ENCODE results near the gene MTERF4.

The MTERF4 gene

DNA sequence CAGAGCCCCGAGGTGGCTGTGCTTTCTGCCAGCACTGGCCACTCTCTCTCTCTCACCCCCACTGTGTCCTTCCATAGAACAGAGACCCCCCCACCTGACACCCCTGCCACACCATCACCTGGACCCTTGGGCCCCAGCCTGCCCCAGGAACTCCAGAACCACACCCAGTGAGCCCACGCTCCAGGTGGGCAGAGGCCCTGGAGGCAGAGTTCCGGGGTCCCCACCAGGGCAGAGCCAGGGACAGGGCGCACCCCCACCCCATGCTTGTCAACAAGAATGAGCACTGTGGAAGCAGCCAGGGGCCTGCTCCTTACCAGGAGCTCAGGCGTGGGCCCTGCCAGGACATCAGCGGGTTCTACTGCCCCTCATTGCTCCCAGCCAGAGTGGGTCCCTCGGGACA lies 32.6 kb upstream of the MTERF4 start:
- H3K36me3 ChIP-seq (ENCODE audit: insufficient read depth, low read length) = peaks cover 31% of the 10 kb centered on the region; the same call in 1 of the 2 replicates
- no peaks in the 10 kb centered on the region for H3K9me3 ChIP-seq (ENCODE audit: insufficient read depth, low read depth, low read length)
- no peaks in the 10 kb centered on the region for H3F3A ChIP-seq (ENCODE audit: low read depth)
- no peak overlapping the region for H3K4me3 ChIP-seq (ENCODE audit: low read length, poor library complexity, severe bottlenecking)
- TF ChIP-seq, protein P1, sequence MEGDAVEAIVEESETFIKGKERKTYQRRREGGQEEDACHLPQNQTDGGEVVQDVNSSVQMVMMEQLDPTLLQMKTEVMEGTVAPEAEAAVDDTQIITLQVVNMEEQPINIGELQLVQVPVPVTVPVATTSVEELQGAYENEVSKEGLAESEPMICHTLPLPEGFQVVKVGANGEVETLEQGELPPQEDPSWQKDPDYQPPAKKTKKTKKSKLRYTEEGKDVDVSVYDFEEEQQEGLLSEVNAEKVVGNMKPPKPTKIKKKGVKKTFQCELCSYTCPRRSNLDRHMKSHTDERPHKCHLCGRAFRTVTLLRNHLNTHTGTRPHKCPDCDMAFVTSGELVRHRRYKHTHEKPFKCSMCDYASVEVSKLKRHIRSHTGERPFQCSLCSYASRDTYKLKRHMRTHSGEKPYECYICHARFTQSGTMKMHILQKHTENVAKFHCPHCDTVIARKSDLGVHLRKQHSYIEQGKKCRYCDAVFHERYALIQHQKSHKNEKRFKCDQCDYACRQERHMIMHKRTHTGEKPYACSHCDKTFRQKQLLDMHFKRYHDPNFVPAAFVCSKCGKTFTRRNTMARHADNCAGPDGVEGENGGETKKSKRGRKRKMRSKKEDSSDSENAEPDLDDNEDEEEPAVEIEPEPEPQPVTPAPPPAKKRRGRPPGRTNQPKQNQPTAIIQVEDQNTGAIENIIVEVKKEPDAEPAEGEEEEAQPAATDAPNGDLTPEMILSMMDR (conservative IDR thresholded peaks at IDR 0.05; ENCODE audit: low read length) = no peak
- no peak for TF ChIP-seq EZH2phosphoT487 (IDR thresholded peaks at IDR 0.05; ENCODE audit: borderline replicate concordance)
- no peaks in the 10 kb centered on the region for H3K4me1 ChIP-seq (ENCODE audit: insufficient read depth, low read length, poor library complexity, severe bottlenecking)
- no peaks in the 10 kb centered on the region for H3K27me3 ChIP-seq (ENCODE audit: insufficient read depth, low read length, poor library complexity, severe bottlenecking)
- H3K79me2 ChIP-seq (ENCODE audit: insufficient read depth, low read length) = no peaks in the 10 kb centered on the region
- H2AFZ ChIP-seq (ENCODE audit: low read length) = no peak overlapping the region
- no peaks in the 10 kb centered on the region for H4K20me1 ChIP-seq (ENCODE audit: insufficient read depth, low read length, poor library complexity, severe bottlenecking)
- H3K9me2 ChIP-seq (replicated peaks; ENCODE audit: low read depth, low read length) = no peaks in the 10 kb centered on the region
- no peak overlapping the region for H3K4me2 ChIP-seq (ENCODE audit: low read depth, low read length, poor library complexity, severe bottlenecking)
- no peak overlapping the region for H3K9ac ChIP-seq (ENCODE audit: low read depth, low read length, poor library complexity, severe bottlenecking)

DNA sequence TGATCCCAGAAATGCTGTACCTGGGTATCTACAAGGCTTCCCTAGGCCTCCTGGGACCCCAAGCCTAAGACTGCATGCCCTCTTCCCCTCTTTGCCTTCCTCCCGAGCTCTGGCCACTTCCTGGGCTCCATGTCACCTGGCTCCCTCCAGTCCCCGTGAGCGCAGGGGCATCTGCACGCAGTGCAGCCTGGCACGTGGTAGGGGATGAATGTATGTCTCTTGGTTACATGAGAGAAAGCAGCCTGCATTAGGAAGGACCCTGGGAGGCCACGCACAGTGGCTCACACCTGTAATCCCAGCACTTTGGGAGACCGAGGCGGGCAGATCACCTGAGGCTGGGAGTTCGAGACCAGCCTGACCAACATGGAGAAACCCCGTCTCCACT lies 31.3 kb upstream of the MTERF4 start:
- no peaks in the 10 kb centered on the region for H3K9me2 ChIP-seq (replicated peaks; ENCODE audit: low read depth, low read length)
- H2AFZ ChIP-seq (ENCODE audit: low read length) = no peak overlapping the region
- H3K27me3 ChIP-seq (ENCODE audit: insufficient read depth, low read length, poor library complexity, severe bottlenecking) = no peaks in the 10 kb centered on the region
- H3K9me3 ChIP-seq (ENCODE audit: insufficient read depth, low read depth, low read length) = no peaks in the 10 kb centered on the region
- H3F3A ChIP-seq (ENCODE audit: low read depth) = no peaks in the 10 kb centered on the region
- H3K4me2 ChIP-seq (ENCODE audit: low read depth, low read length, poor library complexity, severe bottlenecking) = no peak overlapping the region
- no peak overlapping the region for H3K4me3 ChIP-seq (ENCODE audit: low read length, poor library complexity, severe bottlenecking)
- H3K36me3 ChIP-seq (ENCODE audit: insufficient read depth, low read length) = peaks cover 24% of the 10 kb centered on the region; the same call in 1 of the 2 replicates
- no peaks in the 10 kb centered on the region for H3K4me1 ChIP-seq (ENCODE audit: insufficient read depth, low read length, poor library complexity, severe bottlenecking)
- H3K9ac ChIP-seq (ENCODE audit: low read depth, low read length, poor library complexity, severe bottlenecking) = no peak overlapping the region
- TF ChIP-seq, protein P1 (conservative IDR thresholded peaks at IDR 0.05; ENCODE audit: low read length) = no peak
- TF ChIP-seq EZH2phosphoT487 (IDR thresholded peaks at IDR 0.05; ENCODE audit: borderline replicate concordance) = no peak
- no peaks in the 10 kb centered on the region for H4K20me1 ChIP-seq (ENCODE audit: insufficient read depth, low read length, poor library complexity, severe bottlenecking)
- no peaks in the 10 kb centered on the region for H3K79me2 ChIP-seq (ENCODE audit: insufficient read depth, low read length)

DNA sequence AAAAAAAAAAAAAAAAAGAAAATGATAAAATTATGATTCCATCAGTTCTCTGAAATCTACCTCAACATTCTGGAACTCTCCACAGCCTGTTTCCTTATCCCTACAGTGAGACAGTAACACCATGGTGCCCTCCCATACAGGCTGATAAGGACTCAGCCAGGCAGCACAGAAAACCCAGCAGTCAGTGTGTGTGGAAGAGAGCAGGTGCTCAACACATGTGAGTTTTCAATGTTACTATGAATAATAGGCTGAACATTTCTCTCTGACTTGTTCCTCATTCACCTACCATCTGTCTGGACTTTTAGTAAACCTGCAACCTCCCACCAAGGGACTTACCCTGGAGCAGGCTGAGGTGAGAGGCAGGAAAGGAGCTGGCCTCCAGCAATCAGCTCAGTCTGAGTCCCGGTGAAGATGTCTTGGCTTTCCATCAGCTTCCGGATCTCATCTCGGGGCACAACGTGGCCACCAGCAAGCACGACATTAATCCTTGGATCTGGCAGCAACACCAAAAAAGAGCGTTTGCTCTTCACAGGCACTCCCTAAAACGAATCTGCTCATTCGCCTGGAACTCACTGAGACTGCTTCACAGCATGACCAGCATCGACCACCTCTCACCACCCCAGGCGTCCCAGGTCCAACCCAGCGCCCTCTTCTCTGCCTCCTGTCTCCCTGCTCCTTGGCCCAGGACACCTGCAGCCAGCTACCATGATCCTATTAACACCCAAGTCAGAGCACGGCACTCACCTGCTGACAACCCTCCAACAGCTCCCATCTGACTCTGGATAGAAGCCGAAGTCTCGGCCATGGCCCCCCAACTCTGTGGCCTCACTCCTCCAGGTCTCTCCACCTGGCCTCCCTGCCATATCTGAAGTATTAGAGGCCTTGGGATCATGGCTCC lies 30.7 kb upstream of the MTERF4 start:
- Histone ChIP-seq H4K20me1 (ENCODE audit: insufficient read depth, low read length, poor library complexity, severe bottlenecking) (no peaks in the 10 kb centered on the region), H3K27me3 (ENCODE audit: insufficient read depth, low read length, poor library complexity, severe bottlenecking) (no peaks in the 10 kb centered on the region), H3K9me2 (replicated peaks; ENCODE audit: low read depth, low read length) (no peaks in the 10 kb centered on the region), H3K9ac (ENCODE audit: low read depth, low read length, poor library complexity, severe bottlenecking) (no peak overlapping the region), H3K36me3 (ENCODE audit: insufficient read depth, low read length) (peaks cover 18% of the 10 kb centered on the region; the same call in 1 of the 2 replicates), H3K79me2 (ENCODE audit: insufficient read depth, low read length) (no peaks in the 10 kb centered on the region), H3K9me3 (ENCODE audit: insufficient read depth, low read depth, low read length) (no peaks in the 10 kb centered on the region), H3F3A (ENCODE audit: low read depth) (no peaks in the 10 kb centered on the region), H3K4me2 (ENCODE audit: low read depth, low read length, poor library complexity, severe bottlenecking) (no peak overlapping the region), H3K4me3 (ENCODE audit: low read length, poor library complexity, severe bottlenecking) (no peak overlapping the region), H3K4me1 (ENCODE audit: insufficient read depth, low read length, poor library complexity, severe bottlenecking) (no peaks in the 10 kb centered on the region), H2AFZ (ENCODE audit: low read length) (no peak overlapping the region)
- no peak for TF ChIP-seq EZH2phosphoT487 (IDR thresholded peaks at IDR 0.05; ENCODE audit: borderline replicate concordance)
- TF ChIP-seq, protein P1 (conservative IDR thresholded peaks at IDR 0.05; ENCODE audit: low read length) = no peak
